GM21528 (cell line): ENCODE data around the gene DNAH9.

Experiments used
- ATAC-seq: cut with Tn5 transposase; IDR thresholded peaks from one replicate; pipeline ENCODE4 v1.9.1; 2021; ENCODE audit warnings: mild to moderate bottlenecking, moderate library complexity; ENCODE audit not compliant: unreplicated experiment, low FRiP score

Gene DNAH9

DNA sequence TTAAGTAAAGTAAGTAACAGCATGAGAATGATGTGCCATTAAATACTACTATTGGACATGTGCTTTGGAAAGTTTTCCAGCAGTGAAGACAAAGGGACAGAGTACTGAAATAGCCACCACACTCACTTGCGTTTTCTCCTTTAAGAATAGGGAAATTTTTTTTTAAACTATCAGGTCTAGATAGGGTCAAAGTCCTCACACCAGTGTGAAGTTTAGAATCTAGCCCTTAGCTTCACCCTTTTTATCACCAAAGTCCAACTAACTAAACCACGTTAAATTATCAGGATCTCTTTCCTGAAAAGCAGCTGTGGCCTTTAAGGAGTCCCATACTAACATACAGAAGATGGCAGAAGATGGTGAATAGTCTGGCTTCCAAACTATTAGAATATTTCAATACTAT, 218.1 kb downstream of the DNAH9 start:
- no peak for ATAC-seq

DNA sequence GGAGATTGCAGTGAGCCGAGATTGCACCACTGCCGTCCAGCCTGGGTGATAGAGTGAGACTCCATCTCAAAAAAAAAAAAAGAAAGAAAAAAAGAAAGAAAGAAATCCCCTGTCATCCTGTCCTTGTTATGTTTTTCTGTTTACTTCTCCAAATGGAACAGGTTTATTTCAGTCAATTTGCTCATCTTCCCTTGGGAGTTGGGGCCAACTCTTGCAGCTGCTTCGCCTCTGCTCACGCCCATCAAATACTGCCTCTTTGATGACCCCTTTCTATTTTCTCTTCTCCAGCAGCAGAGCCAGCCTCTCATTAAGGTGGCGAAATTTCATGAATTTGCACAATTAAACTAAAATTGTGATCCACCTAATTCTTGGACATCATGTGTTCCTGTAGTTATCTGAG, 225.6 kb downstream of the DNAH9 start:
- ATAC-seq, result no peak

DNA sequence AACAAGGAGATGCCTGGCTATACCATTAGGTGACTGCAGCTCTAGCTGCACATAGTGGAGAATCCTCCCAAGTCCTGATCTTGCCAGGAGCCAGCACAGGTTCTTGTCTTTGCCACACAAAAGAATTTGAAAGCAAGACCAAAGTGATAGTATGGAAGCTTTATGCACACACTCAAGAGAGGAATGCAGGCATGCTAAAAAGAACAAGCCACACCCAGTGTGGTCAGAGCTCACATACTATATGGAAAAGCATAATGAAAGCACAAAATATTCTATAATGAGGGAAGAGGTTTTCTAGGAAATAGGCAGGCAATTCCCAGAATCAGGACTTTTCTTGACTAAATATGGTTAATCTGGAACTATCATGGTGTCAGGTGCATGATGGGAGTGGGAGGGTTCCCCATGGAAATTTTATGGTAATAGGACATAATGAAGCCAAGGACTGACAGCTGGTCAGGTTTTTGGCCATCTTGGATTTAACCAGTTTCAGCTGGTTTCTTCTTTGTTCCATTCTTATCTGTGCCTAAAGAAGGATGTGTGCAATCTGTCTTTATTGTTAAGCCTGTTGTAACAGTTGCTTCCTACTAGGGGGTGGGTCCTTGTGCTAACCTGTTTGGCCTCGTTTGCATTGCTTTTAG, 227.4 kb downstream of the DNAH9 start:
- no peak for ATAC-seq

DNA sequence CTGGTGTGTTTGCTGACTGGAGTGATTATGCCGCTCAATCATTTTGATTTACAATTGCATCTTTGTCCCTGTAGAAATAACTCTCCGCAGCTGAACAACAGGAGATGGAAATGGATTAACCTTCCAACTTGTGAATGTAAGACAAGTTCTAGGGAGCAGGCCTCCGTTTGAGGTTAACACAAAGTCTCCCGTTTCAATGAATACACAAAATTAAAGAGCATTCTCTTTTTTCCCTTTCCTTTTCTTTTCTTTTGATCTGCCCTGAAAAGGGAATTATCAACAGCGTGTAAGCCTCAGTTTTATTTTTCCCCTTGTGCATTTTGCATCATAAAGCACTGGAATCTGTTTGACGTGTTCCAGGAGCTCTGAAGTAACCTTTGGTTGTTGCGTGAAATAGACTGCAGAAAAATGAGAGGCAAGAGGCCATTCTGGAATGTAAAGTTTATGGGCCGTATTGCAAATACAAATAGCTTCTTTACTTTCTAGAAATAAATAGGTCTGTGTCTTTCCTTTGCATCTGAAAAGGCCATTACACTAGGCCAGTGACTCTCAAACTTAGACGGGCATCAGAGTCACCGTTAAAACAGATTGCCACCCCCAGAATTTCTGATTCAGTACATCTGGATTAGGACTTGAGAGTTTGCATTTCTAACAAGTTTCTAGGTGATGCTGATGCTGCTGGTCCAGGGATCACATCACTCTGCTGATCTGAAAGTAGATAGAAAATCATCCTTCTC, 234.3 kb downstream of the DNAH9 start:
- no peak for ATAC-seq

DNA sequence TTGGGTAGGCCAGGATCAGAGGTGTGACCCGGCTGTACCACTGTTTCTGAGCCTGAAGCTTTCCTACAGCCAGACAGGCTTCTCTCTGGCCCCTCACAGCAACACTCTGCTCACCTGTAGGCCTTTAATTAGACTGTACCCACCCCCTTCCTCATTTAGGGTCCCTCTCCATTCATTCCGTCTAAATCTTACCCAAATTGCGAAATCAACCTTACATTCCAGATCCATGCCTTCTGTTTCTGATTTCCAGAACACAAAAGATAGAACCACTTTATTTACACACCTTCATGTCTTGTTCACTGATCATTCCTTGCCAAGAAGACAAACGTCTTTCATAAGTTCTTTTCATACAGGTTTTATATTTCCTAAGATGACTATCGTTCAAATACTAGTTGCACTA, 238.2 kb downstream of the DNAH9 start:
- ATAC-seq, result no peak

DNA sequence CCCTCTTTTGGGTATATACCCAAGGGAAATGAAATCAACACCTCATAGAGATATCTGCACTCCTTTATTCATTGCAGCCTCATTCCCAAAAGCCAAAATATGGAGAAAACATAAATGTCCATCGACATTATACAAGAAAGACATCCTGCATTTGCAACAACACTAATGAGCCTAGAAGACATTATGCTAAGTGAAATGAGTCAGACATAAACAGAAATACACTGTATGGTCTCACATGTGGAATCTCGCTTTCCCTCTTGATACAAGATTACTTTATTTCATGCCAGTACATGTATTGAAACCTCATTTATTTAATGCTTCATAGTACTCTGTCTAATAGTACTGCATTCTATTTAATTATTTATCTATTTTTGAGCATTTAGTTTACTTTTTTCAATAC, 241.8 kb downstream of the DNAH9 start:
- ATAC-seq, result no peak

DNA sequence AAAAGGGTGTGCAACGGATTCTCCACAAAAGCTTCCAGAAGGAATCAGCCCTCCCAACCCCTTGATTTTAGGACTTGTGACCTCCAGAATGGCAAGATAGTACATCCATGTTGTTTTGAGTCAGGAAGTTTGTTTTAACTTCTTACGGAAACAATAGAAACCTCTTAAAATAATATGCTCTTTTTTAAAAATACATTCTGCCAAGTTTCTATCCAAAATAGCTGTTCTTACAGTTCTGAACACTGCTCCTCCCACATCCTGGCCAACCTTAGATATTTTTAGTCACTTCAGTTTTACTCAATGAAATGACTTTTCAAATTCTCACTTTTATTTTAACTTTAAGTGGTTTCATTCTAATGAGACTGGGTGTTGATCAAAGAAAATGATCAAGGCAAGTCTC, 242.6 kb downstream of the DNAH9 start:
- ATAC-seq, result no peak

DNA sequence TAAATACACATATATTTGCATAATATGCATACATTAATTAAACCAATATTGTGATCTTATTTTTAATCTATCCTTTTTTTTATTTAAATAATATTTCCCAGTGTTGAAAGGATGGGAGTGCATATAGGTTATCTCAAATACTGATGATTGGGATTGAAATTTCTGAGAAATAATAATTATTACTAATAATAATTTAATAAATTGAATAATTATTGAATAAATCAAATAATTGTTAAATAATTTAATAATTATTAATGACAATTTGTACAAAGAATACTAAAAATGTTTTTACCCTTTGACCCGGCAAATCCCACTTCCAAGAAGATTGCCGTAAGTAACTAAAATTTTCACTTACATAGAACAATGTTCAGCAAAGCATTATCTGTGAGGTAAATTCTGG, 250.1 kb downstream of the DNAH9 start:
- no peak for ATAC-seq

DNA sequence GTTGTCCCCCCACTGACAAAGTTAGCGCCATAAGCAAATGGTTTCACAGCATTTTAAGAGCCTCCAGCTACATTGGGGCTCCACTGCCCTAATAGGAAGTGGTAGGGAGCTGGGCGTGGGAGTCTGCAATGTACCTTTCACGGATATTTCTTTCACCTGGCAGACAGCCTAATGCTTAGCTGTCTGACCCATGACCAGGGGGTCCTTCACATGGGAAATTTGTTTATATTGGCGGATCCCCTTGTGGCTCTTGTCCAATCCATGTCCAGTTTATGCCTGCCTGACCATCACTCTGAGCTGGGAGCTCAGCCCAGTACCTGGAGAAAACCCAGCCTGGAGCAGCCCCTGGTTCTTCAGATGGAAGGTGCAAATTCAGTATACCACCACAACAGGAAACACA, 254.0 kb downstream of the DNAH9 start:
- ATAC-seq, result no peak

DNA sequence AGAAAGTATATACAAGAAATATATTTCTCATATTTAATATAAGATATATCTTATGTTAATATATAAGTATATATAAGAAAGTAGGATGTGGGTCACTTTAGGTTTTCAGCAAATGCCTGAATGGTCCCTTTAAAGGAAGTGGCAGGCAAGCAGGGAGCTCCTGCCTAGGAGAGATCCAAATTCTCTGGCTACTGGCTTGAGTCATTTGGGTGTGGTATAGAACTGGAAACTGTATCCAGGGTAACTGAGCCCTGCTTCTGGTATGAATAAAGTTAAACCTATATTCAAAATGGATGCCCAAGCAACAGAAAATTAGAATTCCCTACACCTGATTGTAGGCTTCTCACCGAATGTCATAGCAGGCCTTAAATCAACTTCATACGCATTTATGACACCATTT, 254.6 kb downstream of the DNAH9 start:
- no peak for ATAC-seq

DNA sequence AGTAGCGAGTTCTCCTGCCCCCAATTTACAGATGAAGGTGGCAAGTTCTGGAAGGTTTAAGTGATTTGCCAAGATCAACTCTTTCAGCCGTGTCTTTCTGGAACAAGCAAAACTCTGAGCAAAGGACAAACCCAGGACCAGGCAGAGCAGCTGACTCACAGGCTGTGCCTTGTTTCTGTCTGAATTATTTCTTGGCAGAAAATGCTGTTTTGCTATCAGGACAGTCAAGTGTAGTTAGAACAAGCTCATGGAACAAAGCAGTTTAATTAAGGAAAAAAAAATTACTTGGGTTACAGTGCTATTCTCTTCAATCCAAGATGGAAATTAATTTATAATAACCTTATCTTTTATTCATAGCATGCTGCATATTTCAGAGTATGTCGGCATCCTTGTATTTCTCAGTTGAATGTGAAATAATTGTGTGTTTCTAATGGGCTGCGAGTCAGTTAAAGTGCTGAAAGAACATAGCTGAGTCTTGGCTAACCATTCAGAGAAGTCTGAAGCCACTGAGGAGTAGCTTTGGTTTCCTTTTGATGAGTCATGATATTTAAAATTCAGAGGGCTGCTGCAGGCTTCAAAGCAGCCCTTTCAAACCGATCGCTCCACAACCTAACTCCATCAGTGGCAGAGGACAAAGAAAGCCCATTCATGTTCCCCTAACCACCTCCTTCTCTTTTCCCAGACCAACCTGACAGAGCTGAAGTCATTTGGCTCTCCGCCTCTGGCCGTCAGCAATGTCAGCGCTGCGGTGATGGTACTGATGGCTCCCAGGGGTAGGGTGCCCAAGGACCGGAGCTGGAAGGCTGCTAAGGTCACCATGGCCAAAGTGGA, 255.3 kb downstream of the DNAH9 start:
- ATAC-seq, result no peak

DNA sequence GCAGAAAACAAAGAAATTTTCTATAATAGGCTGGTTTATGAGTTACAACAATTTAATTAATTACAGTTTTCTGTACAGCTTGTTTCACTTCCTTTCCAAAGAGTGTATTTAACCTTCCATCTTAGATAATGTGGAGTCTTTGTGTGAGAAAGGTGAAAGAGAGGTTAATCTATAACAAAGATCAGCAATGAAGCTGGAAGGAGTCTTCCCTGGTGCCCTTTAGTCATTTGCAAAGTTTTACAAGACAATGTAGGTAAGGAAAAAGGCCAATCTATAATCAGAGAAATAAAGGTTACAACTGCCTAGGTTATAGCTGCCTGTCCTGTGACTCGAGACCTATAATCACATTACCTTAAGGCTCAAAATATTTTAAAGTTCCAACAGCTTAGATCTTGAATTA, 257.0 kb downstream of the DNAH9 start:
- no peak for ATAC-seq

DNA sequence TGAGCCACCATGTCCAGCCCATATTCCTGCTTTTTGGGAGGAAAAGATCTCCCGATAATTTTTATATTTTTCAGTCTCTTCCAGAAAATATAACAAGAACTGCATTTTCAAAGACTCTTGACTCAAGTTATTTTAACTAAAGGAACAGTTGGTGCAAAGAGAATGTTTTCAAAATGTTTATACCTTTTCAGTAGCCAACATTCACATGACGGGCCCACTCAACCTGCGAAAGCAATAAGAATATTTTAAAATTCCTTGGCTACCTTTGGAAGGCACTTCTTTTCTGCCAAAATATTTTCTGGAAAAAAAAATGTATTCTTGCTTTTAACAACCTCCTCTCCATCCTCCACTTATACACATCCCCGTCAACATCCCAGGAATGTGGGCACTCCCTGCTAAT, 258.7 kb downstream of the DNAH9 start:
- ATAC-seq, result no peak

DNA sequence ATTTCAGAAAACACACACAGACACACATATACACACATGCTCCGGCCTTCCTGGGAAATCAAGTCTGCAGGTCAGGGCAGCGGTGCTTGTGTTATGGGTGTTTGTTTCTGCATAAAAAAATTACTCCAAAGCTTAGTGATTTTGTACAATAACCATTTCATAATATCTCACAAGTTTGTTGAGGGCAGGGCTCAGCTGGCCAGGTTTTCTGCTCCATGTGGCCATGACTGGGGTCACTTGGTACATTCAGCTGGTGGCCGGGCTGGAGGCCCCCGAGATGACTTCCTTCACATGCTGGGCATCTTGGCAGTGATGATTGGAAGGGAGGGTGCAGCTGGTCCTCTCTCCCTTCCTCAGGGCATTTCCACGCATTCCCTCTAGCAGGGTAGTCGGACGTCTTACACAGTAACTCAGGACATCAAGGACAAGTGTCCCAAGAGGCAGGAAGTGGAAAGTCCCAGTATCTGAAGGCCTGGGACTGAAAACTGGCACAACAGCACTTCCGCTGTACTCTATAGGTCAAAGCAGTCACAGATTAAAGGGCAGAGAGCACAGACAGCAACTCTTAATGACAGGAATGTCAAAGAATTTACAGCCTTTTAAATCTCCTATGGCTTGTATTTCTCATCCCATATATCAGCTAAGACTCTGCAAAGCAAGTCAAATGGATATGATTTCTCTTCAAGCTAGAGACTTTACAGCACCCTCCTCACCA, 271.6 kb downstream of the DNAH9 start:
- no peak for ATAC-seq

DNA sequence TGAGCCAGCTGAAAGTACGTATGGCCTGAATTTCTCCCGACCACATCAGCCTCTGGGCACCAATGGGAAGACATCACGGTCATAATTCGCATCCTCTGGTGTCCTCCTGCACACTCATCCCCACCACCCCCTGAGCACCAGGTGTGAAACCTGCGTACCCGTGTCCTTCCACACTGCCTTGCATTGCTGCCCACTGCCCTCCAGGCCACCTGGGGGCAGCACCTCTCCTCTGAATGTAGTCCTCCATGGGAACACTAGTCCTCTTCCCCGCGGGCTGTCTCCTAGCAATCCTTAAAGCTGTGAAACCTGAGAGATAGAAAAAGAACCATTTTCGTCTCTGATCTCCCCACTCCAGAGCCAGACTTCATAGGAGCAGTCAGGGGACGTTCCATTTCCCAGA, 273.5 kb downstream of the DNAH9 start:
- no peak for ATAC-seq

DNA sequence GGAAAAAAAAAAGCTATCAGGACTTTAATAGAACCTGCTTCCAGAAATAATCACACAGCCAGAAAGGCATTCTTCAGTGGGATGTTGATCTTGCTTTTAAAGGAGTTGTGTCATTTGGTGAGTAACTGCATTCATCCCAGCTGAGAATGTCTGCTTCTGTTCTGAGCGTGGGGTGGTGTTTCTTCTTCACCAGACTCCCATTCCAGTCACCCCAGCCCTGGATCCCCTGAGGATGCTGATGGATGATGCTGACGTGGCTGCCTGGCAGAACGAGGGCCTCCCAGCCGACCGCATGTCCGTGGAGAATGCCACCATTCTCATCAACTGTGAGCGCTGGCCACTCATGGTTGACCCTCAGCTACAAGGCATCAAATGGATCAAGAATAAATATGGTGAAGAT, 276.5 kb downstream of the DNAH9 start:
- no peak for ATAC-seq

DNA sequence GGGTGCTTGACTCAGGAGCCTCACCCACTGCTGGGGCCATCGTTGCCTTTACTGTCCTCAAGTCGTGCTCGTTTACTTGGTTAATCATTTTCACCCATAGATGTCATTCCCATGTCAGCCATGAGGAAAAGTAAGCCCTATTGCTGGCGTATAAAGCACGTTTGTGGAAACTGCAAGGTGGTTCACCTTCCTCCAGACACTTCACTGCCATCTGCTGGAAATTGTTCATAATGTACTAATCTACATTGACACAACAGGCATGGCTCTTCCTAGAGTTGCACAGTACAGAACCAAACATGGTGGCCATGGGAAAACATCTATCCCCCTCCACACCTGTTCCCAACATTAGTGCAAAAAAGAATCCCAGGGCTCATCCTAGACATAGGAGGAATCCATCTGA, 282.4 kb downstream of the DNAH9 start:
- ATAC-seq, result no peak

DNA sequence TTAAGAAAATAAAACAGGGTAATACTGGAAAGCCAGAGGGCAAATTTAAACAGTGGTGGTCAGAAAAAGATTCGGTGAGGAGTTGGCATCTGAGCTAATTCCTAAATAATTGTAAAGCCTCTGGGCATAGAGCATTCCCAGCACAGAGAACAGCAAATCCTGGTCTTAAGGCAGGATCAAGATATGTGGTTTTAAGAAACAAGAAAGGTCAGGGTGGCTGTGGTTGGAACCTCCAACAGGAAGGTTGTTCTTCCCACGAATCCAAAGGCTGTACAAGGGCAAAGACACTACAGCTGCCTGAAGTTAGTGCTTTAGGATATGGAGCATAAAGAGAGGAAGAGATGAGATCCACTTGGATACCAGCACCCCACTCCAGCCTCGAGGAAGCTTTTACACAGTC, 284.4 kb downstream of the DNAH9 start:
- no peak for ATAC-seq

DNA sequence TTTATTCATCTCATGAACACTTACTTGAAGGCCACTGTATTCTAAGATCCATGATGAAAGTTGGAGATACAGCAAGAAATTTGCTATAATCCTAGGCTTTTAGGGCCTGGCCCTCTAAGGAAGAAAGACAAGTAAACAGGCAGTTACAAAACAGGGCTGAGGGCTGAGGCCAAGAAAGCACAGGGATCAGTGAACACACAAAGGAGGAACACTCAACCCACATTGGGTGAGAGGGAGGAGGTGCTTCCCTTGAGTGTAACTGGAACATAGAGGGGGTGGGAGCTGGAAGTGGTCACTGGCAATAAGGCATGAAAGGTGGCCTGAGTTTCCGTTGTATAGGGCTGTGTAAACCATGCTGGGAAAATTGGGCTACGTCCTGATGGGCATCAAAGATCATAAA, 286.8 kb downstream of the DNAH9 start:
- no peak for ATAC-seq

DNA sequence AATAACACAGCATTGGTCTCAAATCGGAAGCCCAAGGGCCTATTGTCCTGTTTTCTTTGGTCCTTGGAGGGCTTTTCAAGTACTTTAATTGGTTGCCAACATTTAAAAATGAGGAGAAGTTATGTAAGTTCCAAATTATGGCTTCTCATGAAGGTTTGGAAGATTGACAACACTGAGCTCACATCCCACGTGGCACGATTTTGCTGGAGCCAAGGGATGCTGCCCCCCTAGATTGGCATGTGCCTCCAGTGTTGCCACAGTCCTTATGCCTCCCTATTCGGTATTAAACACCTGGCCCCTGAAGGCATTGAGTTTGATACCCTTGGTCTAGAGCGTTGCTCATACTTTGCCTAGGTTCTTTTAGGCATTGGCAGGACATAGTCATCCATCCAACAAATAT, 291.0 kb downstream of the DNAH9 start:
- no peak for ATAC-seq

DNA sequence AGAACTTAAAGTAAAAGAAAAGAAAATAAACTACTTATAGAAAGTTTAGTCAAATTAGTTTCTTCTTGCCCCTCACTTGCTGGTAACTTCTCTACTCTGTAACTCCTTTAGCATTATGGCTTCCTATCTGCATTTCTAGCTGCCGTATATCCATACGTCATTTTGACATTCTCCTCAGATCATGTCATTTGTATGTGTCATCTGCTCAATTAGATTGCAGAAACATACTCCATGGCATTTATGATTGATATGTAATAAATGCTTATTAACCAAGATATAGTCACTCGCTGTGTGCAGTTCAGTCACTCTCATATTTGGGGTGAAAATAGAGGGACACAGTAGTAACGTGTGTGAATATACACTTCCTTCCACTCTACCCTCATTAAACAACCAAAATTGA, 295.6 kb downstream of the DNAH9 start:
- no peak for ATAC-seq
